Endothelial cell of umbilical vein (primary cell): Measurements from ENCODE around the gene SLC25A3. TPM values are rescaled to one million over a fixed set of nuclear protein-coding genes. Genes with fewer than 3 reads are reported as not detected.

Experiments
- BruUV-seq: library from RNA; stranded (reverse); fragments of 400-500 nt; replicated peaks from 2 replicates; lab custom pipeline; 2021; lab: Mats Ljungman, UMichigan
- CTCF ChIA-PET: fragments of 300-600, 350-600 bp; sonication (Branson Sonifier 250); formaldehyde crosslinking; loops from one replicate; lab custom pipeline; 2021; ENCODE audit warnings: antibody characterized with exemption, inconsistent platforms; lab: Charles Lee
- POLR2A ChIA-PET: fragments of 300-600, 350-600 bp; sonication (Branson Sonifier 250); formaldehyde crosslinking; loops from one replicate; lab custom pipeline; 2021; ENCODE audit warnings: antibody characterized with exemption, inconsistent platforms; lab: Charles Lee
- DNase-seq: peaks from one replicate; pipeline ENCODE4 v3.0.0-alpha.2; 2011; ENCODE audit warnings: low read depth, low spot score
- FAIRE-seq: peaks from 2 replicates; lab custom pipeline; 2011; peaks lifted over from hg19 to GRCh38; lab: Jason Lieb, UNC
- H2AFZ ChIP-seq: 2 replicates; pipeline ENCODE4 v1.6.0; 2012; ENCODE audit warnings: low read depth, low read length, control low read depth, inconsistent platforms
- H3K27ac ChIP-seq: 2 replicates; pipeline ENCODE4 v1.5.1; 2011; ENCODE audit warnings: low read depth, mild to moderate bottlenecking, control low read depth, low read length, moderate library complexity; ENCODE audit not compliant: insufficient read depth
- H3K27me3 ChIP-seq, 2 experiments: 2 replicates each; pipeline versions ENCODE4 v1.6.0 to v1.6.1; 2011; ENCODE audit warnings: low read length in 2 of 2, mixed read lengths in 1 of 2; ENCODE audit not compliant: control insufficient read depth in 2 of 2, insufficient read depth in 2 of 2
- H3K36me3 ChIP-seq, 2 experiments: 2 replicates in 1 of 2; 3 replicates in 1 of 2; pipeline ENCODE4 v1.5.1; 2011; ENCODE audit warnings: low read length in 2 of 2, mild to moderate bottlenecking in 1 of 2, moderate library complexity in 1 of 2; ENCODE audit not compliant: control insufficient read depth in 2 of 2, insufficient read depth in 2 of 2; ENCODE audit errors: extremely low read depth in 1 of 2
- H3K4me1 ChIP-seq: 3 replicates; pipeline ENCODE4 v1.5.1; 2011; ENCODE audit warnings: mild to moderate bottlenecking, low read length; ENCODE audit not compliant: control insufficient read depth, insufficient read depth; ENCODE audit errors: extremely low read depth
- H3K4me2 ChIP-seq: 2 replicates; pipeline ENCODE4 v1.6.1; 2011; ENCODE audit warnings: low read length, control low read depth, mixed read lengths; ENCODE audit not compliant: insufficient read depth
- H3K4me3 ChIP-seq, 3 experiments: fragments of 200-600 bp in 1 of 3; sonication (generic), shearing (Covaris generic) in 1 of 3; replicated peaks in 1 of 3; 2 replicates each; pipeline ENCODE4 v1.5.1; 2011 to 2016; ENCODE audit warnings: control low read depth in 3 of 3, low read length in 3 of 3, mild to moderate bottlenecking in 2 of 3, inconsistent platforms in 1 of 3, low read depth in 1 of 3, moderate library complexity in 1 of 3; ENCODE audit not compliant: insufficient read depth in 1 of 3
- H3K79me2 ChIP-seq: 2 replicates; pipeline ENCODE4 v1.6.0; 2012; ENCODE audit warnings: low read length, inconsistent platforms; ENCODE audit not compliant: control insufficient read depth, insufficient read depth
- H3K9ac ChIP-seq: replicated peaks from 2 replicates; pipeline ENCODE3; 2011; ENCODE audit warnings: low read length, control low read depth; ENCODE audit not compliant: insufficient read depth; ENCODE audit errors: extremely low read depth
- H3K9me1 ChIP-seq: replicated peaks from 3 replicates; pipeline ENCODE4 v1.6.0; 2011; ENCODE audit warnings: mild to moderate bottlenecking, low read length; ENCODE audit not compliant: control insufficient read depth, insufficient read depth; ENCODE audit errors: extremely low read depth
- H3K9me3 ChIP-seq: replicated peaks from 2 replicates; pipeline ENCODE4 v1.5.1; 2012; ENCODE audit warnings: low read length, inconsistent platforms; ENCODE audit not compliant: control insufficient read depth, insufficient read depth
- H4K20me1 ChIP-seq: replicated peaks from 2 replicates; pipeline ENCODE3; 2011; ENCODE audit warnings: mild to moderate bottlenecking, low read length; ENCODE audit not compliant: control insufficient read depth, insufficient read depth; ENCODE audit errors: extremely low read depth
- EZH2 ChIP-seq: IDR thresholded peaks from 2 replicates; pipeline ENCODE4 v1.6.1; 2012; ENCODE audit warnings: borderline replicate concordance, low read depth, mild to moderate bottlenecking, moderate library complexity, low read length, inconsistent platforms; ENCODE audit not compliant: severe bottlenecking
- FOS ChIP-seq: IDR thresholded peaks from 2 replicates; pipeline ENCODE4 v1.6.1; 2011; ENCODE audit warnings: mild to moderate bottlenecking, low read length, moderate library complexity, borderline replicate concordance; ENCODE audit not compliant: insufficient read depth
- GATA2 ChIP-seq: IDR thresholded peaks from 2 replicates; pipeline ENCODE4 v1.7.0; 2011; ENCODE audit warnings: low read depth, mild to moderate bottlenecking, moderate library complexity, mixed read lengths, low read length; ENCODE audit not compliant: insufficient read length, insufficient read depth
- JUN ChIP-seq: IDR thresholded peaks from 2 replicates; pipeline ENCODE4 v1.6.1; 2011; ENCODE audit warnings: borderline replicate concordance, low read depth; ENCODE audit not compliant: insufficient read length, insufficient read depth
- MYC ChIP-seq: IDR thresholded peaks from one replicate; pipeline ENCODE4 v1.6.1; 2011; ENCODE audit warnings: mild to moderate bottlenecking, low read depth, low read length
- POLR2A ChIP-seq: IDR thresholded peaks from 2 replicates; pipeline ENCODE4 v1.6.1; 2012; ENCODE audit warnings: low read depth, mild to moderate bottlenecking, control low read depth, low read length
- POLR2AphosphoS5 ChIP-seq: IDR thresholded peaks from 2 replicates; pipeline ENCODE4 v1.6.1; 2012; ENCODE audit warnings: low read depth, mild to moderate bottlenecking, control low read depth, low read length, moderate library complexity; ENCODE audit not compliant: insufficient read depth
- dilution Hi-C: fragments of 300-500 bp; cut with MboI; formaldehyde crosslinking; loops from one replicate; pipeline ENCODE4 v1.15.0; 2019; ENCODE audit warnings: low sequenced_read_pairs; ENCODE audit not compliant: extremely low pct_ligation_motif_present
- intact Hi-C: fragments of 100-400 bp; cut with micrococcal nuclease; formaldehyde crosslinking; loops from one replicate; pipeline ENCODE4 v1.10.0; 2022
- polyA plus RNA-seq, 4 experiments: library from polyadenylated mRNA; depleted of rRNA in 3 of 4; stranded (reverse) in 3 of 4; unstranded in 1 of 4; fragments of >200 nt; gene quantifications; 2 replicates each; pipeline versions ENCODE4 v1.2.1 to v1.2.3, GENCODE V29; 2011 to 2012; ENCODE audit warnings: missing spikeins in 1 of 4
- total RNA-seq: library from RNA; stranded (reverse); gene quantifications from 2 replicates; pipeline ENCODE4 v1.2.3, GENCODE V29; 2021
- TF ChIP-seq, protein P1 (sequence below): IDR thresholded peaks from 2 replicates; pipeline ENCODE4 v1.6.1; 2011; ENCODE audit not compliant: insufficient read depth, insufficient read length
- TF ChIP-seq, protein P2 (sequence below), 2 donors: IDR thresholded peaks; 1 replicate in 1 of 2; 2 replicates in 1 of 2; pipeline ENCODE4 v1.5.1; 2011; ENCODE audit warnings: low read length in 2 of 2, mild to moderate bottlenecking in 2 of 2, moderate library complexity in 2 of 2, control low read depth in 1 of 2, inconsistent platforms in 1 of 2, low read depth in 1 of 2; ENCODE audit not compliant: insufficient read depth in 1 of 2; ENCODE audit errors: extremely low read depth in 1 of 2

Gene SLC25A3
- total and polyA plus RNA-seq, 2 donors (not counting 3 experiments of a cell fraction or from before 2014, with no cell fraction given), result 797 to 1,103 TPM

DNA sequence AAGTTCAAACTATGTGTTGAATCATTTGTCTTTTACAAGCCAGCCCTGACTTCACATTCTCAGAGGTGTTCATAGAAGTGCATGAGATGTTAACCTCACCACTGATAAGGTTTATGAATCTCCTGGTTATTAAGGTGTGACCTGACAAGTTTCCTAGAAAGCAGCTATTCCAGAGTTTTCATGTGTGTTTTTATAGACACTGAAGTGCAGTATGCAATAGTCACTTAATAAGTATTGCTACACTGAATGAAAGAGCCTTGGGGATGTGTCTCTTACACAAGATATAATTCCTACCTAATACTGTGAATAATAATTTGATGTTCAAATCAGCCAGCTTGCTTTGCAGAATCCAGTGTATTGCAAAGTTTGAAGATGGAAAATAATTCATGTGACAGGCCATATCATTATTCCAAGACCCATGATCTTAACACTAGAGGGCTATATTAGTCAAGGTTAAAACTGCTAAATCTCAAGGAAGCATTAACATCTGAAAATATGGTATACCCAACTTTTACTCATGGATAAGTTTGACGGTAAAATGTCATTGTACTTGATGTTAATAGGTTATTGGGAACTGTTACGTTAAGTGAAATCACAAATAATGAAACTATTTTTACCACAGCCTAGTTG lies 13.0 kb downstream of the SLC25A3 start:
- CTCF ChIA-PET, result interaction anchor here (0.8 to 1.9 kb wide), 11 partner anchors 10 to 392 kb away, joined by 3 to 6 read pairs (median 4); no protein-coding TSS in a partner anchor

More for the DNA sequence above, 13.0 kb downstream of the SLC25A3 start:
- no peak for TF ChIP-seq GATA2
- no peak for TF ChIP-seq POLR2A
- no peak for TF ChIP-seq POLR2AphosphoS5
- no peak for TF ChIP-seq JUN
- TF ChIP-seq, protein P1, sequence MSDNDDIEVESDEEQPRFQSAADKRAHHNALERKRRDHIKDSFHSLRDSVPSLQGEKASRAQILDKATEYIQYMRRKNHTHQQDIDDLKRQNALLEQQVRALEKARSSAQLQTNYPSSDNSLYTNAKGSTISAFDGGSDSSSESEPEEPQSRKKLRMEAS, result no peak
- TF ChIP-seq MYC, result no peak
- no peak for TF ChIP-seq EZH2
- no peak for TF ChIP-seq FOS
- TF ChIP-seq, protein P2, sequence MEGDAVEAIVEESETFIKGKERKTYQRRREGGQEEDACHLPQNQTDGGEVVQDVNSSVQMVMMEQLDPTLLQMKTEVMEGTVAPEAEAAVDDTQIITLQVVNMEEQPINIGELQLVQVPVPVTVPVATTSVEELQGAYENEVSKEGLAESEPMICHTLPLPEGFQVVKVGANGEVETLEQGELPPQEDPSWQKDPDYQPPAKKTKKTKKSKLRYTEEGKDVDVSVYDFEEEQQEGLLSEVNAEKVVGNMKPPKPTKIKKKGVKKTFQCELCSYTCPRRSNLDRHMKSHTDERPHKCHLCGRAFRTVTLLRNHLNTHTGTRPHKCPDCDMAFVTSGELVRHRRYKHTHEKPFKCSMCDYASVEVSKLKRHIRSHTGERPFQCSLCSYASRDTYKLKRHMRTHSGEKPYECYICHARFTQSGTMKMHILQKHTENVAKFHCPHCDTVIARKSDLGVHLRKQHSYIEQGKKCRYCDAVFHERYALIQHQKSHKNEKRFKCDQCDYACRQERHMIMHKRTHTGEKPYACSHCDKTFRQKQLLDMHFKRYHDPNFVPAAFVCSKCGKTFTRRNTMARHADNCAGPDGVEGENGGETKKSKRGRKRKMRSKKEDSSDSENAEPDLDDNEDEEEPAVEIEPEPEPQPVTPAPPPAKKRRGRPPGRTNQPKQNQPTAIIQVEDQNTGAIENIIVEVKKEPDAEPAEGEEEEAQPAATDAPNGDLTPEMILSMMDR (IDR thresholded peaks at IDR 0.05; ENCODE audit: extremely low read depth in 1 of 2, insufficient read depth in 1 of 2, low read depth in 1 of 2, low read length in 2 of 2), result no peak
- Histone ChIP-seq H3K27me3 (no peaks in the 10 kb centered on the region), H3K4me3 (no peak overlapping the region), H3K4me1 (no peaks in the 10 kb centered on the region), H3K79me2 (no peaks in the 10 kb centered on the region), H3K36me3 (peaks cover 9 to 17% of the 10 kb centered on the region in 2 experiments), H3K9me1 (no peaks in the 10 kb centered on the region), H3K27ac (no peak overlapping the region), H3K4me2 (no peak overlapping the region), H3K9ac (no peak overlapping the region), H4K20me1 (no peaks in the 10 kb centered on the region), H2AFZ (no peak overlapping the region), H3K9me3 (no peaks in the 10 kb centered on the region)
- intact Hi-C loops, result loop anchor here (1.0 to 2.0 kb wide), 2 partner anchors 38 to 48 kb away; partner anchors contain the start of genes APAF1 and IKBIP
- dilution Hi-C loops, result no loop called here
- POLR2A ChIA-PET, result interaction anchor here (1.0 kb wide), 1 partner anchor 10 kb away, joined by 3 read pairs; no protein-coding TSS in a partner anchor
- no TSS peak for BruUV-seq
- no peak for FAIRE-seq
- peak; percentile 16 for DNase-seq
